ENCODE data around the gene TNFSF13B.
"Not testable (repeated sequence)": the region's sequence is repeated elsewhere in the genome, so short reads cannot be mapped to it uniquely, and the experiment has no call there.

DNA sequence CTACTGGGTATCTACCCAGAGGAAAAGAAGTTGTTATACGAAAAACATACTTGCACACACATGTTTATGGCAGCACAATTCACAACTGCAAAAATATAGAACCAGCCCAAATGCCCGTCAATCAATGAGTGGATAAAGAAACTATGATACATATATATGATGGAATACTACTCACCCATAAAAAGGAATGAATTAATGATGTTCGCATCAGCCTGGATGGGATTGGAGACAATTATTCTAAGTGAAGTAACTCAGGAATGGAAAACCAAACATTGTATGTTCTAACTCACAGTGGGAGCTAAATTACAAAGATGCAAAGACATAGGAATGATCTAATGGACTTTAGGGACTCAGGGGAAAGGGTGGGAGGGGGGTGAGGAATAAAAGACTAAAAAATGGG, 1.7 kb upstream of the TNFSF13B start:
- TF ChIP-seq, protein P1, sequence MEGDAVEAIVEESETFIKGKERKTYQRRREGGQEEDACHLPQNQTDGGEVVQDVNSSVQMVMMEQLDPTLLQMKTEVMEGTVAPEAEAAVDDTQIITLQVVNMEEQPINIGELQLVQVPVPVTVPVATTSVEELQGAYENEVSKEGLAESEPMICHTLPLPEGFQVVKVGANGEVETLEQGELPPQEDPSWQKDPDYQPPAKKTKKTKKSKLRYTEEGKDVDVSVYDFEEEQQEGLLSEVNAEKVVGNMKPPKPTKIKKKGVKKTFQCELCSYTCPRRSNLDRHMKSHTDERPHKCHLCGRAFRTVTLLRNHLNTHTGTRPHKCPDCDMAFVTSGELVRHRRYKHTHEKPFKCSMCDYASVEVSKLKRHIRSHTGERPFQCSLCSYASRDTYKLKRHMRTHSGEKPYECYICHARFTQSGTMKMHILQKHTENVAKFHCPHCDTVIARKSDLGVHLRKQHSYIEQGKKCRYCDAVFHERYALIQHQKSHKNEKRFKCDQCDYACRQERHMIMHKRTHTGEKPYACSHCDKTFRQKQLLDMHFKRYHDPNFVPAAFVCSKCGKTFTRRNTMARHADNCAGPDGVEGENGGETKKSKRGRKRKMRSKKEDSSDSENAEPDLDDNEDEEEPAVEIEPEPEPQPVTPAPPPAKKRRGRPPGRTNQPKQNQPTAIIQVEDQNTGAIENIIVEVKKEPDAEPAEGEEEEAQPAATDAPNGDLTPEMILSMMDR (IDR thresholded peaks at IDR 0.05; ENCODE audit: insufficient read depth, low read length, poor library complexity, severe bottlenecking): not testable (repeated sequence)
- TF ChIP-seq EZH2phosphoT487 (conservative IDR thresholded peaks at IDR 0.05; ENCODE audit: low read length): not testable (repeated sequence)

Data from SU-DHL-6 (cell line).